HG03066 (cell line): ENCODE results near the gene BRD4.

Source experiments
- ATAC-seq: cut with Tn5 transposase; IDR thresholded peaks from one replicate; pipeline ENCODE4 v1.9.1; 2021; ENCODE audit warnings: low read depth; ENCODE audit not compliant: unreplicated experiment

Gene BRD4

DNA sequence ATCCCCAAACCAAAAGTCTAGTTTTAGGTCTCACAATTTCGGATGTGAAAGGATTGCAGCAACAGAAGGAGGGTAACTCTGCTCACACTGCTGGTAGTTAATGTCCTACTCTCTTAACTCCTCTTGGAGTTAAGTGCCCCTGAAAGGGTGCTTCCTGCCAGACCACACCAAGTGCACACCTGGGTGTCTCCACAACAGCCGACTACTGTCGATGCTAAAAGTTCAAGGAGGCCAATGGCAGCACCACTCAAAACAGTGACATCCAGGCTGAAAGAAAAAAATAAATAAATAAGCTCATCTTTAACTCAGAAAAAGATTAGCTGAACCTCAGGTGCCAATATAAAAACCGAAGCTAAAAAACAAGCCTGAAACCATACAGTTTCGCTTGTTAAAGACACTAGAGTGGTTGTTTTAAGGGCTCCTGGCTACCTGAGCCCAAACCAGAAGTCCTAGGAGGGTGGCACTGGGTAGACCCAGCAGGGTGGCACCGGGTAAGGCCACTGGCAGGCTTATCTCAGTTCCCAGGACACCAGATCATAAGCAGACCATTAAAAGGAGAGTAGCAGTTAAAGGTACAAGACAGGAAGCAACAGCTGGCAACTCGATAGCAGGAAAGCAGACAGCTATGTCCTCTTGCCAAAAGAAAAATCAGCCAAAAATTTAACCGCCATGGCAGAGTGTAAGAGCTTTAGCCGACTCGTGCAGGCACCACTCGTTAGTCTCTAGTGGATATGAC, 39.3 kb downstream of the BRD4 start:
- ATAC-seq = no peak

DNA sequence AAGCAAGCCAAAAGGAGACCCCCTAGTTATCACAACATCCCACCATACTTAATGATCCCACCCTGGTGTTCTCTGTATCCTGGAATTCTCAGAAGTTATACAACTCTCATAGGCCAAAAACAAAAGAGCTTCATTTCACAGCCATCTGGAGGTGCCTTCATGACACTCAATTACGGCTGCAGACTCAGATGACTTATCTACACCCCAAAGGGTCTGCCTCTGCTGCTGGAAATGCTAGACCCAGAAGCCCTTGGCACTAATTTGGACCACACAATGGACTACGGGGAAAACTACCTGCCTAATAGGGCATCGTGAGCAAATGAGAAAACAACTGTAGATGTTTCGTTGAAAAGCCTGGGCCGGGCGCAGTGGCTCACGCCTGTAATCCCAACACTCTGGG, 40.2 kb downstream of the BRD4 start:
- no peak for ATAC-seq

DNA sequence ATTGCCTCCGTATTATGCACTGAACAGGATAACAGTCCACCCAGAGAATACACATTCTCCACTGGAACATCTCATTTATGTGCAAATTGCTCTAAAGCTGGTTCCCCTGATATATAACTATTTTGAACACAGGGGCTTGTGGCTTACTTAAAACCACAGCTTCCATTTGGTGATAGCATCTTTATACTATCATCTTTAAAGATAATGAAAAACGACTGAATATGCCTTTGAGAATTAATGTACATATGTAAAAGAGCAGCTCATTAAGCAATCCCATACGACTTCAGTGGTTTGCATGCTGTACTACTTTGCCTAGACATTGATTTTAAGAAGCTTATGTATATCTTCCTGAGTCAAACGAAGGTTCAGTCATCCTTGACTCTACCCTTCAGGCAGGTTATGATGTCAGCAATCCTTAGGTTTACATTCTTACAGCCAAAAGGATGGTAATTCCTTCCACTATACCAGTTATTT, 40.8 kb downstream of the BRD4 start:
- ATAC-seq = no peak

DNA sequence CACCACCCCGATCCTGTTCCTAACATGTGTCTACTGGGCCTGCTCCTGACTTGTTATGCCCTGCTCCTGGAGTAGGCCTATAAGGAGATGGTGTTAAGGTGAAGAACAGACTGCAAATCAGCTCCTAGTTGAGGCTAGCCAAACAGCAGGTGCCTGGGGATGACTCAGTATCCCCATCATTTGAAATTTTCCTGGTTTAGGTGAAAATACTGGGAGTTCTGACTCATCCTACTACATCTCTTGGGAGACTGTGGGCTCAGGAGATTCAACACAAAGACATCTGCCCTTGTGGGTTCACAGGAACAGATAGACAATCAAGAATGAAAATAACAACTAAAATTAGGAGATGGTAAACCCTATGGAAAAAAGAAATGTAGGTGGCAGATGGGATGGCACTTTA, 41.2 kb downstream of the BRD4 start:
- no peak for ATAC-seq

DNA sequence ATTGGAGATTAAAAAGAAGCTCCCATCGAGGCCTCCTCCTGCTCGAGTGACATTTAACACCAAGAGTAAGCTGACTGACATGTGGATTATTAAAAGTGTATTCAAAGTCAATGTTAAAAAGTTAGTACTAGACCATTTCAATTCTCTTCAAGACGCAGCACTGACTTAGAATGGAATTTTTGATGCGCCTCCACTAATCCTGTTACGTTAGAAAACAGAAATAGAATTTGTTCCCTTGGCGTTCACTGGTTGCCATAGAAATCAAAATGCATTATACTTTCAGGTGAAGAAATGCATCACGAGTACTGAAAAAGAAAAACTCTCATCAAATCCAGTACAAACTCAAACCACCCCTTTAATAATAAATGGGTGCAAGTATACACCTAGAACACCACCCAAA, 42.2 kb downstream of the BRD4 start:
- ATAC-seq = no peak

DNA sequence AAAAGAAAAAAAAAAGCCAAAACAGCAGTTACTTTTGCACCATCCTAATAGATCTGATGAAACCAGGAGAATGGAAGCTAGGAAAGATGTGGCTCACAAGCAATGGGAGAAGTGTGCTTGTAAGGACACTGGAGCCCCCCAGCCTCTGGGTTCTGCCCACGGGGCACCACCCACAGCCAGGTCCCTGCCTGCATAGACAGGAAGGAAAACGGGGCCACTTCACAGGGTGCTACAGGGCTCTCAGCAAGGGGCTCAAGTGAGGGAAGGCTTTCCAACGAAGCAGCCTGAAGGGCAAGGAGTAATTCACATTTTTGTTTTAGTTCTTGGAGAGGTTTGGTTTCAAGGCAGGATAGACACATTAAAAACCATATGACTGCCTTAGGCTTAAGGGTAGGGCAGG, 42.7 kb downstream of the BRD4 start:
- no peak for ATAC-seq

DNA sequence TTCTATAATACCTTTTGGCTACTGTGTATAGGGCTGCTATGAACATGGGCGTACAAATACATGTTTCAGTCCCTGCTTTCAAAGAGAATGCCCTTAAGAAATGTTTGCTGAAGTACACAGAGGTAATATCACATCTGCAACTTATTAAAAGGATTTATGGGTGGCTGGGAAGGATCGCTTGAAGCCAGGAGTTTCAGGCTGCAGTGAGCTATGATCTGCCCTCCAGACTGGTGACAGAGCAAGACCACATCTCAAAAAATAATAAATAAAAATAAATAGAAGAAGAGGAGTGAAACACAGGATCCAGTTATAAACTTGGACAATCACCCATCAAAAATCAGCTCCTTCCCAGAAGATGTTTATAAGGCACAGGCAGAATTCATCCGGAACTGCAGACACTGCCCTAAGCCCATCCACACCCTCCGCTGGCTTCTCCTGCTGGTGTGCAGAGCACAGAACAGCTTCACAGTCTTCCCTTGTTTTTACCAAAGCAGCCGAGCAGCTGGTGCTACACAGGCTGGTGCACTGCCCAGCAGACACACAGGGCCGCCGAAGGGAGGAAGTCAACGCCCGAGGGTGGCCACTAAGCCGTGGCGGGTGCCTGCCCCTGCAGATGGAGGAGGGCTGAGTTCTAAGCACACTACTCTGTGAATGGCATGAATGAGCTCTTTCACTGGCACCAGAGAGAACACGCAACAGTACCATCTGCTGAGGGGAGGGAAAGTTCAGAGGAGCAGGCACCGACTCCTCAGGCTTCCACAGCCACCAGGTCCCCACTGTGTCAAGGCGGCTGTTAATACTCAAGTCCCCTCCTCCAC, 44.0 kb downstream of the BRD4 start:
- no peak for ATAC-seq

DNA sequence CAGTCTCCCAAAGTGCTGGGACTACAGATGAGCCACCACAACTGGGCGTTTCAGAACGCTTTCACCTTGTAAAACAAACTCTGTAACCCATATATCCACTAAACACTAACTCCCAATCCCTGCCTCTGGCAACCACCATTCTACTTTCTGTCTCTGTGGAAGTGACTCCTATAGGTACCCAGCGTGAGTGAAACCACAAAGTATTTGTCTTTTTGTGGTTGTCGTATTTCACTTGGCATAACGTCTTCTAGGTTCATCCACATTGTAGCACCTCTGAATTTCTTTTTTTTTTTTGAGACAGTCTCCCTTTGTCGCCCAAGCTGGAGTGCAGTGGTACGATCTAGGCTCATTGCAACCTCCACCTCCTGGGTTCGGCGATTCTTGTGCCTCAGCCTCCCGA, 44.8 kb downstream of the BRD4 start:
- no peak for ATAC-seq

DNA sequence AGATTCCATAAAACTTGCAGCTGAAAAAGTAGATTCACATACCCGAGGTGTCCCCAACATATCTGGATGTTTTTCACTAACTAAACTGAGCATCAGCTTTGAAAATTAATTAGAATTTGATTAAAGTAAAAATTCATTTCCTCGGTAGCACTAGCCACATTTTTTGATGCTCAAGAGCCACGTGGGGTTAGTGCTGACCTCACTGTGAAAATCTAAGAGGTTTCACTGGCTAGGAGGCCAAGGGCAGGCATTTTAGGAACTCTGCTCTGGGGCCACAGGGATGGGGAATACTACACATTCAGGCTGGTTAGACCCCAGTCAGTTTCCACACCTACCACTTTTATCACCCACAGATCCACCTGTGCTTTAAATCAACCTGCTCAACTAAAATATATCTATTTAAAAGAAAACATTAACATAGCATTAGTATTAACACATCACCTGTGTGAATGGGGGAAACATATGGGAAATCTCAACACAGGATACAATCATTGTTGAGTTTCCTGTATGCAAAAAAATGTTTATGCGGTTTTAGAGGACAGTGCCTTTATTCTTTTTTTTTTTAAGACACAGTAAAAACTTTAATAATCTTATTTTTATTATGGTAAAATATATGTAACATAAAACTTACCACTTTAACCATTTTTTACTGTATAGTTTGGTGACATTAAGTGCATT, 45.5 kb downstream of the BRD4 start:
- ATAC-seq = no peak

DNA sequence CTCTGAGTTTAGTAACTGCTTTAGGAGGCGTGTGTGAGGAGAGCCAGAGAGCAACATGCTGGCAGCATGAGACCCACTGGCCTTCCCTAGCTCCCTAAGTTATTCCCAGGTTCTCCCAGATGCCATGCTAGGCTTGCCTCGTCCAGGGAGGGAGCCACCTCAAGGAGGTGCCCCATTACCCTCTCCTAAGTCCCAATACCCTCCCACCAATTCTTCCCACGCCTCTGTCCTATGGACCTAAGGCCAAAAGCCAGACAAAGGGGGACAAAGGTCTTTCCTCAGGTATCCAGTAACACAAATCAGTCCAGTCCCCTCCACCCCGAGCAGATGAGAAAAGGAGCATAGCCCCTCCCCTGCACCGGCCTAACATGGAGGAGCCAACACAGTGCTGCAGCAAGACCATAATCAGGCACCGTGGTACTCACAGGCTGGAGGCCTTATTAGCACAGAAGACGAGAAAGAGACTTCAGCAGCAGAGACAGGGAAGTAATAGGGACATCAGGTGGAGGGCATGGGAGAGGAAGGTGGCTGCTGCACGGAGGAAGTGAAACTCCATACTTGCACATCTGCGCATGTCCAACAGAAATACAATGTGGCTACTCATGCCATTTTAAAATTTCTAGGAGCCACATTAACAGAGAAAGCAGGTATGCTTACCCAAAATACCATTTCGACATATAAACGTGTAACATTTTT, 46.3 kb downstream of the BRD4 start:
- no peak for ATAC-seq

DNA sequence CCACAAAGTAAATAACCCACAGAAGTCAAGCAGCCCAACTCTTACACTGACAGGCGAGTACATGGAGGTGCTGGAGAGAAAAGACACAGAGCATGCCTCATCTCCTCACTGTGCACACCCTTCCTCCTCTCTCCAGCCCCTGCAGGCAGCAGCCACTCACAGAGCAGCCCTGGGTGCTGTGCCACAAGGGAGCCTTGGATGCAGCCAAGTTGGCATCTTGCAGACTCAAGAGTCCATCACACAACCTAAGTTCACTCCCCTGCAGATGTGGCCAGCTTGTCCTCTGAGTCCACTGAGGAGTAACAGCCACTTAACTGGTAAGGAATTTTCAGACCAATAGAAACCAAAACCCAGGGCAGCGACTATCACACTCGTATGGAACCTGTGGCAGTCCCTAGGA, 47.4 kb downstream of the BRD4 start:
- ATAC-seq = no peak

DNA sequence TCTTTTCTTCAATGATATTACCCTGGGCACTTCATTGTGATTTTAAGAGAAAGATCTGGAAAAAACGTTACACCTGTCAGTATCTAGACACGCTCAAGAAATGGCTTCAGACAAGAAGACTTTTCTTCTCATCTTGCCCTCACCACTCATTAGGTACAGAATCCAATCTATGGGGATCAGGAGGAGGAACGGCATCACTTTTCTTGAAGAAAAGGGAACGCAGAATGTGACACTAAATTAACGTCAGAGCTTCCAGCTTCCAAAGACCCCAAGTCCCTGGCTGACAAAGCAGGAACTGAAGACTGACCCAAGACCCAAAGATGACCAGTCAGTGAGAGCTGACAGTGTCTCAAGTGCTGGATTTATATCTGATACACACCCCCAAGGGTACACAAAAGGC, 48.2 kb downstream of the BRD4 start:
- no peak for ATAC-seq

DNA sequence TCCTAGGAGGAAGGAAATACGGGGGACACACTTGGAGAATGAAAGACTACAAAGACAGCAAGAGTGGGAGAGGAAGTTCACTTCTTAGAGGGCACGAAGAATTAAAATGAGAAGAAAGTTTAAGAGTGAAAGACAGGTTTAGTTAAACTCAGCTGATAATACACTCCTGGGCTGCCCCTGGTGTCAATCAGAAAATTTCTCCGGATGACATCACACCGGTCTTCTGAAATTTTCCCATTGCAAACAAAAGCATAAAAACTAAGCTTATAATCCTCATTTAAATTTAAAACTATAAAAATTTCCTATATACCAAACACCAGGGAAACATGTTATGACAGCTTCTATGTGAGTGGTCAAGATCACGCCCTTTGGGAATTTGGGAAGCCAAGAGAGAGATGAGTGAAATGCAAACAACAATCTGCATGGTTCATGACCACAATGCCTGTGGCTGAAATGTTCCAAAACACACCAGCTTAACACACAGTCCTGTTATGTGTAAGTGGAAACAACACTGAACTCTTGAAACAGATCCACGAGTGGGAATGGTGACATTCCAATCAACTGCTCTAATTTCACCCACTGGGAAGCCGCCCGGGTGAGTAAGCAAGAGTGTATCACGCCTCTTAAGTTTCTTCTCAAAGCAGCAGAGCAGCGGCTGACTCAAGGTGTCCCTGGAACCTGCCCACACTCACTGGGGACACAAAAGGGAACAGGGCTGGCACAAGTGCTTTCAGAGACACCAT, 49.0 kb downstream of the BRD4 start:
- no peak for ATAC-seq

DNA sequence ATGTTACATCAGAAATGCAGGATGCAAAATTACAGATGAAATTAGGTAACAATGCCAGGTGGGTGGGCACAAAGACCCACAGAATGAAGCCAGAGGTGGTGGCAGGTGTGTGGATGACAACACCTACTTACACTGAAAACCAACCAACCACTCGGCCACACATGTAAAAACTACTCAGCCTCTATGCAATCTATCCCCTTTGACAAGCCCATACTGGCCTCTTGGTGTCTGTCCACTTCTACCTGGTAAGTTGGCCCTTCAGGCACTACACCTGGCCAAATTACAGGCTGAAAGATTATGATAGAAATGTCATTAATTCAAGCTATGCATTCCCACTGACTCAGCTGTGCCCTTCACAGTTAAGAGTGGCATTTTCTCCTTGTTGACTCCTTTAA, 50.0 kb downstream of the BRD4 start:
- ATAC-seq = no peak

DNA sequence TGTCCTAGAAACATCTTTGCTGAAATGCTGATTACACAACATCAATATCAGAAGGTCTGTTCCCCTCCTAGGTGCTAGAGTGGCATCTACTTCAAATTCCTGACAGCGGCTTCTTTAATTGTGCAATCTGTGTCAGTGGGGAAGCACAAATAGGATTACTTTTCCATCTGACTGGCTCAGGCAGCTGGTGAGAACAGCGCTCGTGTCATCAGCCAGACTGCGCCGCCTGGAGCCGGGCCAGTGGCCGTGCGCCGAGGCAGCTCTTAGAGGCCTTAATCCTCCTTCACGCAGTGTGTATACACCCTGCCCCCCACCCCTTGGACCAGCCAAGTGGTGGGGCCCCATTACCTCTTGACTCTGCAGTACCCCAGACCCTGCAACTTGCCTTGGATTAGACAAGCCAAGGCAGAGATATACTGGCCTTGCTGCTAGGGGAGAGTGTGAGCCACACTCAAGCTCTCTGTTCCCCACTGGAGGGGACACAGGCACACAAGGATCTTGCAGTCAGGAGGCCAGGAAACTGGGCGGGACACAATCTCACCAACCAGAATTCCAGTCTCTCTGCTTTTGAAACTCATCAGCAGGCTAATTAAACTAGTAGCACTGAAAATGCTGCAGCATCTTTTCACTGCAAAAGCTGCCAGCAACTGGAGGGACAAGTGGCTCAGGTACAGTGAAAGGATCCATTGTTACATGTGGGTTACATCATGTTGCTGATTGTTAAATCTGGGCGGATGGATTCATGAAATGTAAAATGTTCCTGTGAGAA, 51.2 kb downstream of the BRD4 start:
- ATAC-seq = no peak

DNA sequence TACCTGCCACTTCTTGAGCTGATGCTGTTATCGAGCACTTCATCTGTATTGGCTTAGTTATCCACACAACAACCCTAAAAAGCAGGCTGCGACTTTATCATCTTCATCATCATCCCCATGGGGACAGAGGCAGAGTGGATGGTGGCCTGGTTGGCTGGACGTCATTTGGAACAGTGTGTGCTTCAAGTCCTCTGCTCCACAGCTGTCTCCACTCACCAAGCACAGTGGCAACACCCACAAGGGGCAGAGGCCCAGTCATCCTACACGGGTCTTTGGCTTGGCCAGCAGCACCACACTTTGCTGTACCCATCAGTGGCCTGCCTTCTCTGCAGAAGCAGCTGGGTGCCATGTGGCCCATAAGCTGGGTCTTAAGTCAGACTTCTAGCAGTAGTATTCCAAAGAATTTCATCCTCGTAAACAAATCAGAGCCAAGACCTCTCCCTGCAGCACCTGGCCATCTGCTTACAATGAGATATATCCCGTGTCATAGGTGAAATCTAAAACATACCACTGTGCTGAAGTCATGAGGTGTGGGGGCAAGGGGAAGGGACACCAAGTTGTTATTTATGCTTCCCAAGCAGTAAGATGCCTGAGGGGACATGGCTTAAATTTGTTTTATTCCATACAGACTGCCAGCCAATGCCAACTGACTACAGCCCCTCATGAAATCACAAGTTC, 52.2 kb downstream of the BRD4 start:
- ATAC-seq = no peak

DNA sequence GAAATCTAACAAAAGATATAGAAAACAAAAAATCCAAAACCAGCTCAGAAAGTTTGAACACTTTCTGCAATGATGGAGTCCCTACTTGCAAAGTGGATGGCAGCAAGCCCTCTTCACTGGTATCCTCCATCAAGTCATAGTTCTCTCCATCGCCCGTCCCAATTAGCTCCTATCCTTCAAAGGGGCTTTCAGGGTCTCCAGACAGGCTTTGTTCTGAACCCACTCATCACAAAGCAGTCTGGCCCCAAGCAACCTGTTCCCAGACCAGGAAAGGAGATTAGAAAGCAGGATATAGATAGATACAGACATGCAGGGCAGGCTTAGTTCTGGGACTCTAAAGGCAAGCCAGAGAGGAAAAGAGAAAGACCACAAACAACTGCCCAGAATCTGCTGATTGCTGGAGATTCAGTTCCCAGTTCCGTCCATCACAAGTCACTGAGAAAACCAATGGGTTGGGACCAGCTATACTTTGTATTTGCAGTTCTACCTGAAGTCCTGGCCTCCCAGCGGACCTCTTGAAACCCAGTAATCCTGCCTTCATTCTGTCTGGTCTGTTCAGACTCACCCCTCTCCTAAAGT, 52.9 kb downstream of the BRD4 start:
- no peak for ATAC-seq

DNA sequence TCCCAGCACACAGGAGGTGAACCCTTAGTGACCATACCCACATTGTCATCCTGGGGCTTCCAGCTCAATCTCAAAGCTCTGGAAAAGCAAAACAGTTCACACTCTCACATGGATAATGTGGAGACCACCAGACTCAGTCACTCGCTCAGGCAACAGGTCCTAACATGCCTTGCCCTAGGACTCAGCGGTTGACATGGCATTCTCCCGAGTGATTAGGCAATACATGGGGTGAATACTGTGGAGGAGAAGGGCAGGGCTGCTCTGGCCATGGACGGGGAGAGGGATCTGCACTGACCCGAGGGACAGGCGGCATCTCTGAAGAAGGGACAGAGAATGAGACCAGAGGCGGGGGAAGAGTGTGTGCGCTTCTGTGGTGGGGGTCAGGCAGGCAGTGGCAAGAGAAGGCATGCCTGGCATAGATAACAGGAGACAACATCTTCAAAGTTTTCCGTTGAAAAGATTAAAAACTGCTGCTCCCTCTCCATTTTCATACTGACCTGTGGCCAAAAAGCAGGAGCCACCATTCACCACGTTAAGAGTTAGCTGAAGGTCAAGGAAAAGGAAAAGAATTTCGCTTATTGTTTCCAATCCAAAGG, 55.6 kb downstream of the BRD4 start:
- no peak for ATAC-seq
